GM23338 (cell line): Measurements from ENCODE around the gene CST9L. TPM values are rescaled to one million over a fixed set of nuclear protein-coding genes. Genes with fewer than 3 reads are reported as not detected.

Experiments used
- ATAC-seq: fragments of 200-7000 bp; cut with Tn5 transposase; 3 replicates; pipeline ENCODE4 v1.9.1; 2020
- DNase-seq: peaks from one replicate; pipeline ENCODE4 v3.0.0-alpha.2; 2015; ENCODE audit warnings: low spot score
- H2AFZ ChIP-seq: fragments of 200-600 bp; sonication (generic); 2 replicates; pipeline ENCODE4 v1.8.0; 2016; ENCODE audit warnings: antibody characterized with exemption, mild to moderate bottlenecking, moderate library complexity
- H3F3A ChIP-seq: fragments of 200-600 bp; sonication (generic); replicated peaks from 2 replicates; pipeline ENCODE4 v1.8.0; 2017; ENCODE audit warnings: antibody characterized with exemption, mixed run types, low read depth
- H3K27ac ChIP-seq: fragments of 200-600 bp; sonication (generic); 2 replicates; pipeline ENCODE4 v1.6.1; 2016; ENCODE audit warnings: low read depth
- H3K27me3 ChIP-seq: fragments of 200-600 bp; sonication (generic); 2 replicates; pipeline ENCODE4 v1.8.0; 2016; ENCODE audit warnings: mild to moderate bottlenecking, mixed run types, moderate library complexity; ENCODE audit not compliant: insufficient read depth
- H3K36me3 ChIP-seq: fragments of 200-600 bp; sonication (generic); 2 replicates; pipeline ENCODE4 v1.8.0; 2016; ENCODE audit warnings: mild to moderate bottlenecking; ENCODE audit not compliant: insufficient read depth
- H3K4me1 ChIP-seq: fragments of 200-600 bp; sonication (generic); 2 replicates; pipeline ENCODE4 v1.8.0; 2016; ENCODE audit warnings: mild to moderate bottlenecking, moderate library complexity; ENCODE audit not compliant: insufficient read depth
- H3K4me2 ChIP-seq: fragments of 200-600 bp; sonication (generic); 2 replicates; pipeline ENCODE4 v1.7.1; 2017; ENCODE audit warnings: mixed run types
- H3K4me3 ChIP-seq: fragments of 200-600 bp; sonication (generic); 2 replicates; pipeline ENCODE4 v1.6.1; 2016; ENCODE audit warnings: mixed run types
- H3K79me2 ChIP-seq: fragments of 200-600 bp; sonication (generic); replicated peaks from 2 replicates; pipeline ENCODE4 v1.8.0; 2017; ENCODE audit warnings: mild to moderate bottlenecking; ENCODE audit not compliant: insufficient read depth
- H3K9me2 ChIP-seq: fragments of 200-600 bp; sonication (generic); 2 replicates; pipeline ENCODE4 v1.8.0; 2017; ENCODE audit not compliant: insufficient read depth
- H4K20me1 ChIP-seq: fragments of 200-600 bp; sonication (generic); replicated peaks from 2 replicates; pipeline ENCODE4 v1.8.0; 2017; ENCODE audit warnings: mild to moderate bottlenecking; ENCODE audit not compliant: insufficient read depth
- H3K27ac Mint-ChIP-seq: 2 replicates; pipeline ENCODE4 v1.8.0; 2020; ENCODE audit warnings: inconsistent platforms, mild to moderate bottlenecking, moderate library complexity, mixed read lengths
- H3K27me3 Mint-ChIP-seq: 3 replicates; pipeline ENCODE4 v1.8.0; 2022; ENCODE audit warnings: low read depth, mild to moderate bottlenecking, moderate library complexity, mixed read lengths, inconsistent platforms; ENCODE audit not compliant: insufficient read depth, poor library complexity
- H3K36me3 Mint-ChIP-seq: 3 replicates; pipeline ENCODE4 v1.8.0; 2021; ENCODE audit warnings: low read depth, mild to moderate bottlenecking, inconsistent platforms, moderate library complexity, mixed read lengths
- H3K4me1 Mint-ChIP-seq: 3 replicates; pipeline ENCODE4 v1.8.0; 2020; ENCODE audit warnings: mild to moderate bottlenecking, inconsistent platforms, mixed read lengths
- H3K4me3 Mint-ChIP-seq: 3 replicates; pipeline ENCODE4 v1.8.0; 2021; ENCODE audit warnings: moderate library complexity, mild to moderate bottlenecking, inconsistent platforms, mixed read lengths
- H3K9me3 Mint-ChIP-seq: 3 replicates; pipeline ENCODE4 v1.8.0; 2020; ENCODE audit warnings: moderate library complexity, mild to moderate bottlenecking, inconsistent platforms, mixed read lengths
- CREB1 ChIP-seq: fragments of 250-450 bp; sonication (Bioruptor Pico); IDR thresholded peaks from 2 replicates; pipeline ENCODE4 v1.5.0; 2020; ENCODE audit warnings: low read depth, mild to moderate bottlenecking, moderate library complexity
- ETS1 ChIP-seq: IDR thresholded peaks from 2 replicates; pipeline ENCODE4 v1.6.1; 2016; ENCODE audit warnings: antibody characterized with exemption
- EZH2 ChIP-seq: fragments of 200-600 bp; sonication (generic); IDR thresholded peaks from one replicate; pipeline ENCODE4 v1.8.0; 2017; ENCODE audit warnings: antibody characterized with exemption, mild to moderate bottlenecking, low read depth; ENCODE audit not compliant: unreplicated experiment
- EZH2phosphoT487 ChIP-seq: fragments of 200-600 bp; sonication (generic); IDR thresholded peaks from one replicate; pipeline ENCODE4 v1.8.1; 2018; ENCODE audit warnings: antibody characterized with exemption; ENCODE audit not compliant: unreplicated experiment
- JUNB ChIP-seq: IDR thresholded peaks from one replicate; pipeline ENCODE4 v1.6.1; 2016; ENCODE audit warnings: antibody characterized with exemption; ENCODE audit not compliant: unreplicated experiment
- NANOG ChIP-seq: IDR thresholded peaks from 2 replicates; pipeline ENCODE4 v1.6.1; 2016; ENCODE audit warnings: antibody characterized with exemption, borderline replicate concordance
- POLR2AphosphoS5 ChIP-seq: IDR thresholded peaks from 2 replicates; pipeline ENCODE4 v1.6.1; 2016; ENCODE audit warnings: antibody characterized with exemption, low read depth
- REST ChIP-seq: IDR thresholded peaks from one replicate; pipeline ENCODE4 v1.6.1; 2018; ENCODE audit warnings: antibody characterized with exemption; ENCODE audit not compliant: unreplicated experiment
- STAT1 ChIP-seq: IDR thresholded peaks from one replicate; pipeline ENCODE4 v1.6.1; 2016; ENCODE audit warnings: antibody characterized with exemption; ENCODE audit not compliant: unreplicated experiment
- ZNF331 ChIP-seq: fragments of 250-450 bp; sonication (Bioruptor Pico); IDR thresholded peaks from 2 replicates; pipeline ENCODE4 v1.5.0; 2020; ENCODE audit warnings: low read depth, mild to moderate bottlenecking, moderate library complexity
- polyA plus RNA-seq: library from polyadenylated mRNA; unstranded; fragments of >200 nt; fragmentation: Nextera tagmentation; extraction: Ambion mirVana; gene quantifications from 2 replicates; pipeline ENCODE4 v1.2.1, GENCODE V29; 2016
- total RNA-seq: library from RNA; depleted of rRNA; stranded (reverse); fragments of >200 nt; shearing (Covaris generic); gene quantifications from 2 replicates; pipeline ENCODE4 v1.2.3, GENCODE V29; 2014
- TF ChIP-seq, protein P1 (sequence below), 2 experiments: fragments of 200-600 bp in 1 of 2; sonication (generic) in 1 of 2; conservative IDR thresholded peaks; 2 replicates each; pipeline versions ENCODE4 v1.5.1 to v1.6.1; 2016 to 2017; ENCODE audit warnings: antibody characterized with exemption in 2 of 2, low read depth in 2 of 2, mild to moderate bottlenecking in 2 of 2, moderate library complexity in 1 of 2
- TF ChIP-seq, protein P2 (sequence below): fragments of 250-450 bp; sonication (Bioruptor Pico); IDR thresholded peaks from 2 replicates; pipeline ENCODE4 v1.5.0; 2020; ENCODE audit warnings: mild to moderate bottlenecking, moderate library complexity

The CST9L gene
- total and polyA plus RNA-seq, 2 experiments from 2014 or later = not detected

- TF ChIP-seq REST = no peak
- no peak for TF ChIP-seq ZNF331 (CRISPR knock-in tag)
Observed at GRCh38 chr20:23612396-23612795, 44.1 kb upstream of the CST9L start (continued).

DNA sequence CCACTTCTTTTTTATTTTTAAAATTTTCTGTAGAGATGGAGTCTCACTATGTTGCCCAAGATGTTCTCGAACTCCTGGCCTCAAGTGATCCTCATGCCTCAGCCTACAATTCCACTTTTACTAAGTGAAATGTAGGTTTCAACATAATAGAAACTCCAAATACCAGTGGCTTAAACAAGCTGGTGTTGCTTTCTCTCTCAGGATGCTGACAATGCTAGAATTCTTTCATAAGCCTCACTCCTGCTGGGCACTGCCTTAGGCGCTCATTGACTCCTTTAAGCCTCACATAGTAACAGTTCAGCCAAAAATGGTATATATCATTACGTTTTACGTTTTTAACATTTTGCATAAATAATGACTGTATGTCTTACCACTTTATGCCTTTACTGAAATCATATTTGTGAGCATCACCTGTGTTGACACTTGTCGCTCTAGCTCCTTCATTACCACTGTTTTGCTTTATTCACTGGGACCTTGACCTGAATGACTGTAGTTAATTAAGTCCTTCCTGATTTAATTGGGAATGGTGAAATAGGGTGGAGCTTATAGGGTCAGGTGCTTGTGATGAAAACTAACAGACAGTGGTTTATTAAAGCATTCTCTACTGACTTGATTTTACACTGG, 41.3 kb upstream of the CST9L start:
- H3K27me3 ChIP-seq = no peaks in the 10 kb centered on the region
- H2AFZ ChIP-seq = no peak overlapping the region
- peaks cover 6% of the 10 kb centered on the region; the same call in 1 of the 2 replicates for H3K4me1 ChIP-seq
- no peaks in the 10 kb centered on the region for H3K9me2 ChIP-seq
- H3K27ac Mint-ChIP-seq = no peak overlapping the region
- no peaks in the 10 kb centered on the region for H3K79me2 ChIP-seq
- ATAC-seq (no peak), DNase-seq (no peak)
- peaks cover 14% of the 10 kb centered on the region for H3K4me1 Mint-ChIP-seq
- no peaks in the 10 kb centered on the region for H3F3A ChIP-seq
- H3K4me3 ChIP-seq = no peak overlapping the region
- H3K27ac ChIP-seq = no peak overlapping the region
- no peaks in the 10 kb centered on the region for H3K36me3 ChIP-seq
- no peak overlapping the region for H3K4me2 ChIP-seq
- H3K36me3 Mint-ChIP-seq = no peaks in the 10 kb centered on the region
- no peaks in the 10 kb centered on the region; the same call in 2 of the 3 replicates for H3K9me3 Mint-ChIP-seq
- H4K20me1 ChIP-seq = no peaks in the 10 kb centered on the region
- H3K27me3 Mint-ChIP-seq = peaks cover 4% of the 10 kb centered on the region
- no peak overlapping the region for H3K4me3 Mint-ChIP-seq
- TF ChIP-seq ETS1 = no peak
- no peak for TF ChIP-seq EZH2phosphoT487
- no peak for TF ChIP-seq CREB1 (CRISPR knock-in tag)
- no peak for TF ChIP-seq EZH2
- TF ChIP-seq, protein P1, sequence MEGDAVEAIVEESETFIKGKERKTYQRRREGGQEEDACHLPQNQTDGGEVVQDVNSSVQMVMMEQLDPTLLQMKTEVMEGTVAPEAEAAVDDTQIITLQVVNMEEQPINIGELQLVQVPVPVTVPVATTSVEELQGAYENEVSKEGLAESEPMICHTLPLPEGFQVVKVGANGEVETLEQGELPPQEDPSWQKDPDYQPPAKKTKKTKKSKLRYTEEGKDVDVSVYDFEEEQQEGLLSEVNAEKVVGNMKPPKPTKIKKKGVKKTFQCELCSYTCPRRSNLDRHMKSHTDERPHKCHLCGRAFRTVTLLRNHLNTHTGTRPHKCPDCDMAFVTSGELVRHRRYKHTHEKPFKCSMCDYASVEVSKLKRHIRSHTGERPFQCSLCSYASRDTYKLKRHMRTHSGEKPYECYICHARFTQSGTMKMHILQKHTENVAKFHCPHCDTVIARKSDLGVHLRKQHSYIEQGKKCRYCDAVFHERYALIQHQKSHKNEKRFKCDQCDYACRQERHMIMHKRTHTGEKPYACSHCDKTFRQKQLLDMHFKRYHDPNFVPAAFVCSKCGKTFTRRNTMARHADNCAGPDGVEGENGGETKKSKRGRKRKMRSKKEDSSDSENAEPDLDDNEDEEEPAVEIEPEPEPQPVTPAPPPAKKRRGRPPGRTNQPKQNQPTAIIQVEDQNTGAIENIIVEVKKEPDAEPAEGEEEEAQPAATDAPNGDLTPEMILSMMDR (conservative IDR thresholded peaks at IDR 0.05; ENCODE audit: low read depth in 2 of 2) = no peak
- no peak for TF ChIP-seq POLR2AphosphoS5
- no peak for TF ChIP-seq JUNB
- TF ChIP-seq STAT1 = no peak
- no peak for TF ChIP-seq NANOG
- TF ChIP-seq, protein P2, sequence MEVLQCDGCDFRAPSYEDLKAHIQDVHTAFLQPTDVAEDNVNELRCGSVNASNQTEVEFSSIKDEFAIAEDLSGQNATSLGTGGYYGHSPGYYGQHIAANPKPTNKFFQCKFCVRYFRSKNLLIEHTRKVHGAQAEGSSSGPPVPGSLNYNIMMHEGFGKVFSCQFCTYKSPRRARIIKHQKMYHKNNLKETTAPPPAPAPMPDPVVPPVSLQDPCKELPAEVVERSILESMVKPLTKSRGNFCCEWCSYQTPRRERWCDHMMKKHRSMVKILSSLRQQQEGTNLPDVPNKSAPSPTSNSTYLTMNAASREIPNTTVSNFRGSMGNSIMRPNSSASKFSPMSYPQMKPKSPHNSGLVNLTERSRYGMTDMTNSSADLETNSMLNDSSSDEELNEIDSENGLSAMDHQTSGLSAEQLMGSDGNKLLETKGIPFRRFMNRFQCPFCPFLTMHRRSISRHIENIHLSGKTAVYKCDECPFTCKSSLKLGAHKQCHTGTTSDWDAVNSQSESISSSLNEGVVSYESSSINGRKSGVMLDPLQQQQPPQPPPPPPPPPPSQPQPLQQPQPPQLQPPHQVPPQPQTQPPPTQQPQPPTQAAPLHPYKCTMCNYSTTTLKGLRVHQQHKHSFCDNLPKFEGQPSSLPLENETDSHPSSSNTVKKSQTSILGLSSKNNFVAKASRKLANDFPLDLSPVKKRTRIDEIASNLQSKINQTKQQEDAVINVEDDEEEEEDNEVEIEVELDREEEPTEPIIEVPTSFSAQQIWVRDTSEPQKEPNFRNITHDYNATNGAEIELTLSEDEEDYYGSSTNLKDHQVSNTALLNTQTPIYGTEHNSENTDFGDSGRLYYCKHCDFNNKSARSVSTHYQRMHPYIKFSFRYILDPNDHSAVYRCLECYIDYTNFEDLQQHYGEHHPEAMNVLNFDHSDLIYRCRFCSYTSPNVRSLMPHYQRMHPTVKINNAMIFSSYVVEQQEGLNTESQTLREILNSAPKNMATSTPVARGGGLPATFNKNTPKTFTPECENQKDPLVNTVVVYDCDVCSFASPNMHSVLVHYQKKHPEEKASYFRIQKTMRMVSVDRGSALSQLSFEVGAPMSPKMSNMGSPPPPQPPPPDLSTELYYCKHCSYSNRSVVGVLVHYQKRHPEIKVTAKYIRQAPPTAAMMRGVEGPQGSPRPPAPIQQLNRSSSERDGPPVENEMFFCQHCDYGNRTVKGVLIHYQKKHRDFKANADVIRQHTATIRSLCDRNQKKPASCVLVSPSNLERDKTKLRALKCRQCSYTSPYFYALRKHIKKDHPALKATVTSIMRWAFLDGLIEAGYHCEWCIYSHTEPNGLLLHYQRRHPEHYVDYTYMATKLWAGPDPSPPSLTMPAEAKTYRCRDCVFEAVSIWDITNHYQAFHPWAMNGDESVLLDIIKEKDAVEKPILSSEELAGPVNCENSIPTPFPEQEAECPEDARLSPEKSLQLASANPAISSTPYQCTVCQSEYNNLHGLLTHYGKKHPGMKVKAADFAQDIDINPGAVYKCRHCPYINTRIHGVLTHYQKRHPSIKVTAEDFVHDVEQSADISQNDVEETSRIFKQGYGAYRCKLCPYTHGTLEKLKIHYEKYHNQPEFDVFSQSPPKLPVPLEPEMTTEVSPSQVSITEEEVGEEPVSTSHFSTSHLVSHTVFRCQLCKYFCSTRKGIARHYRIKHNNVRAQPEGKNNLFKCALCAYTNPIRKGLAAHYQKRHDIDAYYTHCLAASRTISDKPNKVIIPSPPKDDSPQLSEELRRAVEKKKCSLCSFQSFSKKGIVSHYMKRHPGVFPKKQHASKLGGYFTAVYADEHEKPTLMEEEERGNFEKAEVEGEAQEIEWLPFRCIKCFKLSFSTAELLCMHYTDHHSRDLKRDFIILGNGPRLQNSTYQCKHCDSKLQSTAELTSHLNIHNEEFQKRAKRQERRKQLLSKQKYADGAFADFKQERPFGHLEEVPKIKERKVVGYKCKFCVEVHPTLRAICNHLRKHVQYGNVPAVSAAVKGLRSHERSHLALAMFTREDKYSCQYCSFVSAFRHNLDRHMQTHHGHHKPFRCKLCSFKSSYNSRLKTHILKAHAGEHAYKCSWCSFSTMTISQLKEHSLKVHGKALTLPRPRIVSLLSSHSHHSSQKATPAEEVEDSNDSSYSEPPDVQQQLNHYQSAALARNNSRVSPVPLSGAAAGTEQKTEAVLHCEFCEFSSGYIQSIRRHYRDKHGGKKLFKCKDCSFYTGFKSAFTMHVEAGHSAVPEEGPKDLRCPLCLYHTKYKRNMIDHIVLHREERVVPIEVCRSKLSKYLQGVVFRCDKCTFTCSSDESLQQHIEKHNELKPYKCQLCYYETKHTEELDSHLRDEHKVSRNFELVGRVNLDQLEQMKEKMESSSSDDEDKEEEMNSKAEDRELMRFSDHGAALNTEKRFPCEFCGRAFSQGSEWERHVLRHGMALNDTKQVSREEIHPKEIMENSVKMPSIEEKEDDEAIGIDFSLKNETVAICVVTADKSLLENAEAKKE (CRISPR knock-in tag) = no peak
